ENCODE results near the gene RTP5.
"Not testable (repeated sequence)": the region's sequence is repeated elsewhere in the genome, so short reads cannot be mapped to it uniquely, and the experiment has no call there.

- TF ChIP-seq CTCF (IDR thresholded peaks at IDR 0.05; ENCODE audit: low read depth, low read length): peak; percentile 7
- TF ChIP-seq MYC (IDR thresholded peaks at IDR 0.05; ENCODE audit: low read depth, low read length): not testable (repeated sequence)
Observed at GRCh38 chr2:241875754-241876527, 6.4 kb downstream of the RTP5 start.

Data from NB4 (cell line).